CD8-positive, alpha-beta memory T cell (primary cell): Measurements from ENCODE around the gene GIGYF1. TPM values are rescaled to one million over a fixed set of nuclear protein-coding genes. Genes with fewer than 3 reads are reported as not detected.
"Not testable (repeated sequence)": the region's sequence is repeated elsewhere in the genome, so short reads cannot be mapped to it uniquely, and the experiment has no call there.

ENCODE experiments used
- CTCF ChIA-PET: fragments of 350-600 bp; sonication (Branson Sonifier 250); formaldehyde crosslinking; loops from one replicate; lab custom pipeline; 2021; ENCODE audit warnings: antibody characterized with exemption; lab: Charles Lee
- POLR2A ChIA-PET: fragments of 350-600 bp; sonication (Branson Sonifier 250); formaldehyde crosslinking; loops from one replicate; lab custom pipeline; 2021; ENCODE audit warnings: antibody characterized with exemption; lab: Charles Lee
- DNase-seq, 5 donors: peaks; one replicate each; pipeline versions ENCODE4 v3.0.0 to v3.0.0-alpha.2; 2020 to 2022; ENCODE audit warnings: mixed read lengths in 1 of 5
- H3K27ac ChIP-seq: one replicate; pipeline ENCODE4 v1.7.0; 2013; ENCODE audit warnings: low read depth, mild to moderate bottlenecking, low read length, moderate library complexity
- H3K27me3 ChIP-seq: 2 replicates; pipeline ENCODE4 v1.7.0; 2013; ENCODE audit warnings: low read length, mild to moderate bottlenecking; ENCODE audit not compliant: insufficient read depth, poor library complexity, severe bottlenecking
- H3K36me3 ChIP-seq: 2 replicates; pipeline ENCODE4 v1.7.0; 2013; ENCODE audit warnings: mild to moderate bottlenecking, low read length, moderate library complexity; ENCODE audit not compliant: insufficient read depth
- H3K4me1 ChIP-seq: 2 replicates; pipeline ENCODE4 v1.7.0; 2013; ENCODE audit warnings: mild to moderate bottlenecking, low read length, moderate library complexity; ENCODE audit not compliant: insufficient read depth
- H3K4me3 ChIP-seq: 2 replicates; pipeline ENCODE4 v1.7.0; 2013; ENCODE audit warnings: mild to moderate bottlenecking, low read length
- H3K9me3 ChIP-seq: 2 replicates; pipeline ENCODE4 v1.7.0; 2013; ENCODE audit warnings: mild to moderate bottlenecking, low read length
- H3K27ac Mint-ChIP-seq, 8 donors: one replicate each; pipeline ENCODE4 v1.8.0; 2020 to 2021; ENCODE audit warnings: mixed read lengths in 8 of 8, mild to moderate bottlenecking in 6 of 8, inconsistent platforms in 3 of 8, moderate library complexity in 3 of 8
- H3K27me3 Mint-ChIP-seq, 2 donors: one replicate each; pipeline ENCODE4 v1.8.0; 2020 to 2021; ENCODE audit warnings: mixed read lengths in 2 of 2, mild to moderate bottlenecking in 1 of 2, moderate library complexity in 1 of 2
- H3K36me3 Mint-ChIP-seq, 3 donors: one replicate each; pipeline ENCODE4 v1.8.0; 2020 to 2021; ENCODE audit warnings: mixed read lengths in 3 of 3, inconsistent platforms in 1 of 3, mild to moderate bottlenecking in 1 of 3
- H3K4me1 Mint-ChIP-seq, 3 donors: one replicate each; pipeline ENCODE4 v1.8.0; 2020 to 2021; ENCODE audit warnings: mixed read lengths in 3 of 3, inconsistent platforms in 1 of 3, mild to moderate bottlenecking in 1 of 3
- H3K4me3 Mint-ChIP-seq, 7 donors: one replicate each; pipeline ENCODE4 v1.8.0; 2020 to 2021; ENCODE audit warnings: mixed read lengths in 7 of 7, mild to moderate bottlenecking in 6 of 7, moderate library complexity in 4 of 7, inconsistent platforms in 2 of 7
- H3K9me3 Mint-ChIP-seq, 5 donors: one replicate each; pipeline ENCODE4 v1.8.0; 2020 to 2022; ENCODE audit warnings: mixed read lengths in 5 of 5, mild to moderate bottlenecking in 3 of 5, moderate library complexity in 2 of 5, inconsistent platforms in 1 of 5
- polyA plus RNA-seq: library from polyadenylated mRNA; unstranded; fragments of 300-500 nt; fragmentation: Illumina TruSeq; gene quantifications from one replicate; pipeline ENCODE4 v1.2.3, GENCODE V29; 2021
- total RNA-seq, 2 experiments: library from RNA; stranded (reverse); gene quantifications; one replicate each; pipeline ENCODE4 v1.2.3, GENCODE V29; 2021

The GIGYF1 gene
- total and polyA plus RNA-seq, 3 experiments from 2014 or later = 3.2 to 54.7 (median 51.4) TPM

DNA sequence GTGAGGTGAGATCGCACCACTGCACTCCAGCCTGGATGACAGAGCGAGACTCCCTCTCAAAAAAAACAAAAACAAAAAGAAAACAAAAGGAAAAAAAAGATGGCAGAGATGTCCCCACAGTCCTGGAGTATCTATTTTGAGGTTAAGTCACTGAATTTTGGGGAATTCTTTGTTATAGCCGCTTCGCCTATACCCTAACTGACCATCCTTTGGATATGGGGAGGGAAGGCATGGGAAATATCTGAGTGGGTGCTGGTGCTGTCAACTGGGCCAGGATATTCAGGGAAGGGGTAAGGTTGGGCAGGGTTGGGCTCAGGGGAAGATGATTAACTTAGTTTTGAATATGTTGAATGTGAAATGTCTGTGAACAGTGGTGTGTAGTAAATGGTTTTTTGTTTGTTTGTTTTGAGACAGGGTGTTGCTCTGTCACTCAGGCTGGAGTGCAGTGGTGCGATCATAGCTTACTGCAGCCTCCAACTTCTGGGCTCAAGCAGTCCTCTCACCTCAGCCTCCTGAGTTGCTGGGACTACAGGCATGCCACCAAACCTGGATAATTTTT lies 28.8 kb downstream of the GIGYF1 start:
- no peak overlapping the region for H3K4me3 Mint-ChIP-seq
- Histone ChIP-seq H3K4me3 (no peak overlapping the region), H3K4me1 (no peaks in the 10 kb centered on the region), H3K27ac (no peak overlapping the region), H3K9me3 (no peaks in the 10 kb centered on the region), H3K36me3 (no peaks in the 10 kb centered on the region), H3K27me3 (no peaks in the 10 kb centered on the region)
- DNase-seq = no peak
- POLR2A ChIA-PET = no interaction called here
- H3K36me3 Mint-ChIP-seq = no peaks in the 10 kb centered on the region
- H3K4me1 Mint-ChIP-seq = no peaks in the 10 kb centered on the region
- CTCF ChIA-PET = interaction anchor here (2.1 kb wide), 1 partner anchor 40 kb away, joined by 6 read pairs; the partner anchor contains the start of gene POP7
- H3K27ac Mint-ChIP-seq = no peak overlapping the region
- H3K9me3 Mint-ChIP-seq = no peaks in the 10 kb centered on the region
- peaks cover 1 to 6% of the 10 kb centered on the region in 2 donors for H3K27me3 Mint-ChIP-seq

GRCh38 chr7:100662194-100662776 lies 31.8 kb downstream of the GIGYF1 start:
- not testable (repeated sequence) for H3K27ac ChIP-seq, H3K4me3 Mint-ChIP-seq, H3K9me3 Mint-ChIP-seq, H3K36me3 Mint-ChIP-seq, H3K27ac Mint-ChIP-seq, H3K4me1 Mint-ChIP-seq, H3K27me3 ChIP-seq, H3K4me1 ChIP-seq, H3K9me3 ChIP-seq, H3K36me3 ChIP-seq, H3K4me3 ChIP-seq, DNase-seq
- CTCF ChIA-PET = interaction anchor here (2.0 kb wide), 1 partner anchor 30 kb away, joined by 5 read pairs; no protein-coding TSS in a partner anchor
- POLR2A ChIA-PET = interaction anchor here (0.6 kb wide), 1 partner anchor 47 kb away, joined by 3 read pairs; no protein-coding TSS in a partner anchor
- peaks cover 15 to 26% of the 10 kb centered on the region in 2 donors for H3K27me3 Mint-ChIP-seq

GRCh38 chr7:100655908-100656674 lies 38.0 kb downstream of the GIGYF1 start, which contains the start of gene ACTL6B:
Gene ACTL6B, minus strand, starts transcription at chr7:100656448. Its CDS starts 94 bp downstream, at chr7:100656354.
- Histone ChIP-seq H3K27me3 (peaks cover 21% of the 10 kb centered on the region), H3K36me3 (no peaks in the 10 kb centered on the region), H3K27ac (no peak within 1 kb of the TSS), H3K9me3 (no peaks in the 10 kb centered on the region), H3K4me3 (no peak within 1 kb of the TSS), H3K4me1 (no peaks in the 10 kb centered on the region)
- H3K36me3 Mint-ChIP-seq = no peaks in the 10 kb centered on the region
- peak; percentile 32 to 63 (median 43) for DNase-seq
- ChIA-PET CTCF (no interaction called here), POLR2A (no interaction called here)
- no peak within 1 kb of the TSS for H3K27ac Mint-ChIP-seq
- peaks cover 0 to 6% (median 2%) of the 10 kb centered on the region in 3 donors for H3K4me1 Mint-ChIP-seq
- H3K27me3 Mint-ChIP-seq = peaks cover 56 to 59% of the 10 kb centered on the region in 2 donors
- no peak within 1 kb of the TSS for H3K4me3 Mint-ChIP-seq
- H3K9me3 Mint-ChIP-seq = peaks cover 0 to 1% (median 0%) of the 10 kb centered on the region in 5 donors

DNA sequence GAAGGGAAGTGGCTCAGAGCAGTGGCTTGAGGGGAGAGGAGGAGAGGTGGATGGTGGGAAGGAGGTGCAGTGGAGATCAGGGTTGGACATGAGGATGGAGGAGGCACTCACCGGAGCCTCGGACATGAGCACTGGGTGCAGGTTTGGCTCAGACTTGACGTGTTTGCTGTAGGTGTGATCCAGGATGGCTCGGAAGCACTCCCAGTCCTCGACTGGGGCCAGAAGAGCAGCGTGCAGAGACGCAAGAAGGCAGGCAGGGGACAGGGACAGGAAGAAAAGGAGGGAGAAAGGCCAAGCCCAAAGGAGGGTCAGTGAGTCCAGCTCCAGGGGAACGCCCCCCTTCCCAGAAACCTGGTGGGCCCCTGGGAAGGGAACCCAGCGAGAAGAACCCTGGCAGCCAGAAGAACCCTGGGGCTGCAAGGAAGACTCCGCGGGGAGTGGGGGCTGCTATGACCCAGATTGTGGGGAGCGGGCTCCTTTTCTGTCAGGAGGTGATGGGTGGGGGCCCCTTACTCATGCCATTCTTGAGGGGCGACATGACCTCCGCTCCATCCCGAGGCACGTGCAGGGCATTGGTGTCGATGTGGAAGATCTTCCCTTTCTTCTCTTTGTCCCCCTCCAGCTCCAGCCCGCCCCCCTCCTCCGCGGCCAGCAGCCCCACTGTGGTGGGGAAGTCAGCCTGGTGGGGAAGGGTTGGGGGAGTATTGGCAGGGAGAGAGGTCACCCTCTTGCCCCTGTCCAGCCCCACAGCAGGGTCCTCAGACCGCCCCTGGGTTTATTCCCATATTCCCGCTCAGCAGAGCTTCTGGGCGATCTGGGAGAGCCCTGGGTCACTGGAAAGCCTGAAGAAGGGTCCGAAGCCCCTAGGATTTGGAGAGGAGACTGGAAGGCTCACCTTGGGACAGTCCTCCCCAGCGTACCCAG lies 38.9 kb downstream of the GIGYF1 start:
- Histone ChIP-seq H3K4me1 (no peaks in the 10 kb centered on the region), H3K27me3 (peaks cover 21% of the 10 kb centered on the region), H3K27ac (no peak overlapping the region), H3K4me3 (no peak overlapping the region), H3K36me3 (no peaks in the 10 kb centered on the region), H3K9me3 (no peaks in the 10 kb centered on the region)
- ChIA-PET POLR2A (no interaction called here), CTCF (no interaction called here)
- peaks cover 0 to 5% (median under 1%) of the 10 kb centered on the region in 3 donors for H3K36me3 Mint-ChIP-seq
- peaks cover 61 to 62% of the 10 kb centered on the region in 2 donors for H3K27me3 Mint-ChIP-seq
- H3K4me3 Mint-ChIP-seq = no peak overlapping the region
- peaks cover 0 to 6% (median 2%) of the 10 kb centered on the region in 3 donors for H3K4me1 Mint-ChIP-seq
- DNase-seq = no peak
- peak overlapping the region in 2 of 8 donors; percentile 21 to 91 for H3K27ac Mint-ChIP-seq
- H3K9me3 Mint-ChIP-seq = peaks cover 0 to 1% (median 0%) of the 10 kb centered on the region in 5 donors

GRCh38 chr7:100649826-100650565 lies 44.1 kb downstream of the GIGYF1 start:
- H3K27ac Mint-ChIP-seq = peak overlapping the region in 1 of 8 donors; percentile 8
- H3K27me3 Mint-ChIP-seq = peaks cover 44 to 47% of the 10 kb centered on the region in 2 donors
- ChIA-PET CTCF (no interaction called here), POLR2A (no interaction called here)
- H3K4me1 ChIP-seq = no peaks in the 10 kb centered on the region
- no peaks in the 10 kb centered on the region for H3K9me3 ChIP-seq
- no peak for DNase-seq
- peaks cover 0 to 1% (median 0%) of the 10 kb centered on the region in 5 donors for H3K9me3 Mint-ChIP-seq
- H3K4me3 ChIP-seq = no peak overlapping the region
- H3K36me3 ChIP-seq = no peaks in the 10 kb centered on the region
- no peak overlapping the region for H3K27ac ChIP-seq
- H3K4me3 Mint-ChIP-seq = no peak overlapping the region
- peaks cover 0 to 7% (median 3%) of the 10 kb centered on the region in 3 donors for H3K36me3 Mint-ChIP-seq
- peaks cover 5% of the 10 kb centered on the region for H3K27me3 ChIP-seq
- H3K4me1 Mint-ChIP-seq = peaks cover 0 to 4% (median 2%) of the 10 kb centered on the region in 3 donors

GRCh38 chr7:100642534-100642907 lies 51.5 kb downstream of the GIGYF1 start:
- no peaks in the 10 kb centered on the region for H3K27me3 ChIP-seq
- H3K27me3 Mint-ChIP-seq = peaks cover 6 to 10% of the 10 kb centered on the region in 2 donors
- no peak for DNase-seq
- H3K4me1 ChIP-seq = no peaks in the 10 kb centered on the region
- ChIA-PET POLR2A (no interaction called here), CTCF (interaction anchor here (1.0 kb wide), 2 partner anchors 8 to 10 kb away, joined by 3 to 5 read pairs; no protein-coding TSS in a partner anchor)
- no peak overlapping the region for H3K27ac ChIP-seq
- no peaks in the 10 kb centered on the region for H3K9me3 ChIP-seq
- H3K36me3 Mint-ChIP-seq = no peaks in the 10 kb centered on the region
- no peak overlapping the region for H3K4me3 Mint-ChIP-seq
- no peak overlapping the region for H3K4me3 ChIP-seq
- H3K27ac Mint-ChIP-seq = no peak overlapping the region
- no peaks in the 10 kb centered on the region for H3K9me3 Mint-ChIP-seq
- no peaks in the 10 kb centered on the region for H3K4me1 Mint-ChIP-seq
- H3K36me3 ChIP-seq = no peaks in the 10 kb centered on the region
